ENCODE measurements around the gene ATP2B1. TPM values are rescaled to one million over a fixed set of nuclear protein-coding genes. Genes with fewer than 3 reads are reported as not detected.

ATP2B1 gene
- polyA plus RNA-seq, 2 of the 4 experiments (the other 2 are of a cell fraction), result 52.7 to 132 TPM

DNA sequence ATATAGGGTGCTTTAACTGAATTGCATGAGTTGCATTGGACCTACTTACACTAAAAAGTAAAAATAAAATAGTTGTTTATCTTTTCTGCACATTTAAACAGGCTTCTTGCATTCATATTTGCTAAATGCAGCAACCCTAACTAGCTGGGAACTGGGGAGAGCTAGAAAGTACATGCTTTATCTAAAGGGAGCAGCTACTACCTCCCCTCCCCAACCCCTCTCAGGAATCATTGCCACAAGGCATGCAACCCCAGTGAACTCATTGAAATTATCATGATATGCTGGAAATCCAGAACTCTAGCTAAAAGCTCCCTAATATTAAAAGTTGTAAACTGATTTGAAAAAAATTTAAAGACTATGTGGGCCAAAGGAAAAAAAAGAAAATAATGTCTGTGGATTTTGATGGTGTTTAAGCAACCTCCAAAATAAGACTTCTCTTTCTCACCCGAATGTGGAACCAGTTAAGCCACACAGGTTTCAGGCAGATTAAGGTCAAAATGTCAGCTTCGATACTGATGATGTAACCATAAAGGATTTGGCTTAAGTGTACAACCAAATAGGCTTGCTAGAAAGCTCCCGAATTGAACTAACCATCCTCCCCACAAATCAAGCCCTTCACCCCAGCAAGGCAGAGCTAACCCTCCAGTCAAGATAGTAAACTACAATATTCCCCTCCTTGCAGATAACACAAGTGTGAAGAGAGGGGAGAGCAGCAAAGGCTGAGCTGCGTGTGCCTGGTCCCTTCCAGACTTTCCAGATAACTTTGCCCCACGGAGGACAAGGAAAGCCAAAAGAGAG, 169.0 kb downstream of the ATP2B1 start:
- no peak for ATAC-seq
- CTCF ChIA-PET, result interaction anchor here (0.6 to 1.5 kb wide), 8 partner anchors 10 to 1329 kb away, joined by 3 to 5 read pairs (median 3); partner anchors contain the start of gene GALNT4
- POLR2A ChIA-PET, result no interaction called here
- no peaks in the 10 kb centered on the region for H3K9me3 ChIP-seq
- TF ChIP-seq CHD4 (IDR thresholded peaks at IDR 0.05; ENCODE audit: borderline replicate concordance) (no peak), MAZ (IDR thresholded peaks at IDR 0.05; ENCODE audit: borderline replicate concordance, low read depth, low read length) (no peak), HEYL (CRISPR knock-in tag; IDR thresholded peaks at IDR 0.05) (no peak), NR3C1 (IDR thresholded peaks at IDR 0.05) (no peak), FOSL2 (IDR thresholded peaks at IDR 0.05) (no peak), FOSL2 (CRISPR knock-in tag; IDR thresholded peaks at IDR 0.05) (no peak), SMC3 (IDR thresholded peaks at IDR 0.05) (no peak), CHD2 (IDR thresholded peaks at IDR 0.05; ENCODE audit: low read length, partially characterized antibody) (no peak), RCOR1 (IDR thresholded peaks at IDR 0.05; ENCODE audit: low read depth, low read length) (no peak), HOXB13 (CRISPR knock-in tag; IDR thresholded peaks at IDR 0.05; ENCODE audit: low read depth) (no peak), EP300 (IDR thresholded peaks at IDR 0.05) (no peak), GATA3 (IDR thresholded peaks at IDR 0.05; ENCODE audit: borderline replicate concordance) (no peak), CBX8 (IDR thresholded peaks at IDR 0.05) (no peak), ZFP36 (IDR thresholded peaks at IDR 0.05; ENCODE audit: borderline replicate concordance, partially characterized antibody) (no peak)
- TF ChIP-seq, protein P1, sequence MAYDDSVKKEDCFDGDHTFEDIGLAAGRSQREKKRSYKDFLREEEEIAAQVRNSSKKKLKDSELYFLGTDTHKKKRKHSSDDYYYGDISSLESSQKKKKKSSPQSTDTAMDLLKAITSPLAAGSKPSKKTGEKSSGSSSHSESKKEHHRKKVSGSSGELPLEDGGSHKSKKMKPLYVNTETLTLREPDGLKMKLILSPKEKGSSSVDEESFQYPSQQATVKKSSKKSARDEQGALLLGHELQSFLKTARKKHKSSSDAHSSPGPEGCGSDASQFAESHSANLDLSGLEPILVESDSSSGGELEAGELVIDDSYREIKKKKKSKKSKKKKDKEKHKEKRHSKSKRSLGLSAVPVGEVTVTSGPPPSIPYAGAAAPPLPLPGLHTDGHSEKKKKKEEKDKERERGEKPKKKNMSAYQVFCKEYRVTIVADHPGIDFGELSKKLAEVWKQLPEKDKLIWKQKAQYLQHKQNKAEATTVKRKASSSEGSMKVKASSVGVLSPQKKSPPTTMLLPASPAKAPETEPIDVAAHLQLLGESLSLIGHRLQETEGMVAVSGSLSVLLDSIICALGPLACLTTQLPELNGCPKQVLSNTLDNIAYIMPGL (CRISPR knock-in tag; IDR thresholded peaks at IDR 0.05; ENCODE audit: borderline replicate concordance), result no peak
- TF ChIP-seq, protein P2, sequence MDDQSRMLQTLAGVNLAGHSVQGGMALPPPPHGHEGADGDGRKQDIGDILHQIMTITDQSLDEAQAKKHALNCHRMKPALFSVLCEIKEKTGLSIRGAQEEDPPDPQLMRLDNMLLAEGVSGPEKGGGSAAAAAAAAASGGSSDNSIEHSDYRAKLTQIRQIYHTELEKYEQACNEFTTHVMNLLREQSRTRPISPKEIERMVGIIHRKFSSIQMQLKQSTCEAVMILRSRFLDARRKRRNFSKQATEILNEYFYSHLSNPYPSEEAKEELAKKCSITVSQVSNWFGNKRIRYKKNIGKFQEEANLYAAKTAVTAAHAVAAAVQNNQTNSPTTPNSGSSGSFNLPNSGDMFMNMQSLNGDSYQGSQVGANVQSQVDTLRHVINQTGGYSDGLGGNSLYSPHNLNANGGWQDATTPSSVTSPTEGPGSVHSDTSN (IDR thresholded peaks at IDR 0.05), result no peak
- no peak for FAIRE-seq
- H3K4me1 ChIP-seq, result peaks cover 18% of the 10 kb centered on the region
- no peak overlapping the region for H3K27ac ChIP-seq
- no peak overlapping the region for H3K4me3 ChIP-seq
- H3K4me2 ChIP-seq, result no peak overlapping the region
- no peak for DNase-seq (ENCODE audit: low read depth in 1 of 2, low spot score in 1 of 2)
- 85% methylated on average over 5 of the region's 5 CpGs for WGBS (ENCODE audit: missing lambda C conversion rate)

DNA sequence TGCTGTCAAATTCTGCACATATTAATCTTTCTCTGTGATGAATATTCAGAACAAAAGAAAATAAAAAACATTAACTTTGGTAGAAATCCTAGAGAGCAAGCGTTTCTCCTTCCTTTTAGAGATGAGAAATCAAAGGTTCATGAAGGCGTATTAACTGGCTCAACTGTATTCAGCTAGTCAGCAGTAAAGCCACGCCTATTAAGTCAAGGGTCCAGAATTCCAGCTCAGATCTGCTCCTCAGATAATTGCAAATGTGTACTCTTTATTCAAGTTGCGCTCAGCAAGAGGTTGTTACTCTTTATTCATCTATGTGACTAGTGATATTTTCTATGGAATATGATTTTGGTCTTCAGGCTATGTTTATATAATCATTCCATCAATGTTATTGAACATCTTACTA, 169.7 kb downstream of the ATP2B1 start:
- 73% methylated on average over 4 of the region's 4 CpGs for WGBS (ENCODE audit: missing lambda C conversion rate)
- CTCF ChIA-PET, result interaction anchor here (0.8 to 1.5 kb wide), 6 partner anchors 10 to 1315 kb away, joined by 3 to 5 read pairs (median 3); partner anchors contain the start of gene GALNT4
- FAIRE-seq, result no peak

More for the DNA sequence above, 169.7 kb downstream of the ATP2B1 start:
- no peak for DNase-seq (ENCODE audit: low read depth in 1 of 2, low spot score in 1 of 2)
- TF ChIP-seq RAD21 (conservative IDR thresholded peaks at IDR 0.05 in 1 of 2, IDR thresholded peaks at IDR 0.05 in 1 of 2) (no peak), CBX8 (IDR thresholded peaks at IDR 0.05) (no peak), NFE2L2 (conservative IDR thresholded peaks at IDR 0.05; ENCODE audit: low read length) (no peak), GATA3 (IDR thresholded peaks at IDR 0.05; ENCODE audit: borderline replicate concordance) (no peak), SMC3 (IDR thresholded peaks at IDR 0.05) (no peak)
- POLR2A ChIA-PET, result no interaction called here
- Histone ChIP-seq H3K4me1 (peaks cover 10% of the 10 kb centered on the region), H3K4me3 (no peak overlapping the region), H3K27ac (no peak overlapping the region), H3K9me3 (no peaks in the 10 kb centered on the region), H3K4me2 (no peak overlapping the region)
- no peak for ATAC-seq

Small RNA genes within 50 kb of the gene (small RNA-seq; reads per million reads assigned to genes)
- gene AC025034.2, result 0 reads per million in 6 experiments
- 0 reads per million in 6 experiments for gene RNA5SP365
- 0 reads per million in 6 experiments for gene RNU6-148P

Other genes starting within 250 kb of the ATP2B1 start
- 12.6 and 14.3 TPM in 2 replicates for gene GALNT4, start 184.0 kb downstream of the ATP2B1 start, polyA plus RNA-seq (2011; rRNA removed)
- gene GALNT4, start 184.0 kb downstream of the ATP2B1 start, polyA plus RNA-seq (2017; fragmentation: RNase III; extraction: RNeasy Plus Mini Kit Qiagen cat#74134 plus additional on column Dnase treatment), result 3.8 to 5.9 TPM (median 5.5 TPM) in 3 replicates
- gene POC1B, start 182.8 kb downstream of the ATP2B1 start, polyA plus RNA-seq (2011; rRNA removed), result 36.6 and 38.6 TPM in 2 replicates
- gene POC1B, start 182.8 kb downstream of the ATP2B1 start, polyA plus RNA-seq (2017; fragmentation: RNase III; extraction: RNeasy Plus Mini Kit Qiagen cat#74134 plus additional on column Dnase treatment), result 9.1 to 11.9 TPM (median 10.8 TPM) in 3 replicates